Pons (tissue), 1 donor: ENCODE data around the gene FYCO1.

Source experiments
- DNase-seq: peaks from one replicate; pipeline ENCODE4 v3.0.0-alpha.2; 2016; ENCODE audit warnings: low spot score

FYCO1 gene

DNA sequence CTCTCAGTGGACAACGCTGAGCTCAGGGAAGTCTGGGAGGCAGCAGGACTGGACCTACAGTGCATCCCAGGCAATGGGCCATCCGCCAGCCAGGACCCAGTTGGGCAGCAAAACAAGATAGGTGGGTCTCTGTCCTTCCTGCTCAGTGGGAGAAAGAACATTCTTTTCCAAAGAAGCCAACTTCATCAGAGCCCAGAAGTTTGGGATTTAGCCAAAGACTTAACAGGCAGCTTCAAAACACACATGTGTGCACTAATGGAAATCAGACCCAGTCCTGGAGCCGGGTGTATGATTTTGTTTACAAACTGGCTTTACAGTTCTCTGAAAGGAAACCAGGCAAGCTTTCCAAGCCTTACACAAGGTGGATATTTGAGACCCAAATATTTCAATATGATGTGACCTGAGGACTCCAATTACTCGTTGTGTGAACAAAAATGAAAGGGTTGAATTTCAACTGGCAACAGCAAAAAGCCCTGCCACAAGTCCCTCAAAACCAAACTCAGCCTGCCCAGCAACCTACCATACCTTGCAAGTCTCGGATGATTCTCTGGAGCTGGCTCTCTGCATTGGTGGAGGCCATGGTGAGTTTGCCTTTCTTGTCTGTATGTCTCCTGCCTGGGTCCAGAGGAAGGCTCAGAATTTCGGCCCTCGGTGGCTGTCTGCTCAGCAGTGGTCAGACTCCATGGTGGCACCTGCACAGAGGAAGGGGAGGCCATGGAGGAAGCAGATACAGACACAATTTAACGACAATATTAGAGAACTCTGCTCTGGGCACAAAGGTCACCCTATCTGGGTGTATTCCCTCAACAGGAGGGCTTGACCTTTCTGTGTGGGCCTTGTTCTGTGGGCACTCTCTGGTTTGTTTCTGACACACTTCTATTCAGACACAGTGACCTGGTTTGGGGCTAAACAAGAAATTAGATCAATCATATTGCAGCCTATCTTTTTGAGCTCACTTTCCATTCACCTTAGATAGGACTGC is 11.0 kb downstream of the FYCO1 start:
- DNase-seq = no peak

DNA sequence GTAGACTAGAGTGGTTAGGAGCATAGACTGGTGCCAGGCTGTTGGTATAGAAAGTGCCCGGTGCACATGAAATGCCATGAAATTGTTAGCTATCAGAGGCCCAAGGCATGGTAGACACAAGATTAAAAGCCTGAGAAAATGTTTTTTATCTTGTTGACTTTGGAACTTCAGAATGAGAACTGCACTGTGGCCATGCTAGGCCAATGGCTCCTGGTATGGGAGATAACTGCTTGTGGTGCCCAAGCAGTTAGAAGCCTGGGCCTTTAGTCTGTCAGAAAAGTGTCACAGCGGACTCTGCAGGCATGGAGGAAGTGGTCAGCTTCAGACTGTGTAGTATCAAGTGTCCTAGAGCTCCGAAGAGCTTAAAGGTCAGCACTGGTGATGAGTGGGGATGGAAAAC is 11.9 kb downstream of the FYCO1 start:
- no peak for DNase-seq

DNA sequence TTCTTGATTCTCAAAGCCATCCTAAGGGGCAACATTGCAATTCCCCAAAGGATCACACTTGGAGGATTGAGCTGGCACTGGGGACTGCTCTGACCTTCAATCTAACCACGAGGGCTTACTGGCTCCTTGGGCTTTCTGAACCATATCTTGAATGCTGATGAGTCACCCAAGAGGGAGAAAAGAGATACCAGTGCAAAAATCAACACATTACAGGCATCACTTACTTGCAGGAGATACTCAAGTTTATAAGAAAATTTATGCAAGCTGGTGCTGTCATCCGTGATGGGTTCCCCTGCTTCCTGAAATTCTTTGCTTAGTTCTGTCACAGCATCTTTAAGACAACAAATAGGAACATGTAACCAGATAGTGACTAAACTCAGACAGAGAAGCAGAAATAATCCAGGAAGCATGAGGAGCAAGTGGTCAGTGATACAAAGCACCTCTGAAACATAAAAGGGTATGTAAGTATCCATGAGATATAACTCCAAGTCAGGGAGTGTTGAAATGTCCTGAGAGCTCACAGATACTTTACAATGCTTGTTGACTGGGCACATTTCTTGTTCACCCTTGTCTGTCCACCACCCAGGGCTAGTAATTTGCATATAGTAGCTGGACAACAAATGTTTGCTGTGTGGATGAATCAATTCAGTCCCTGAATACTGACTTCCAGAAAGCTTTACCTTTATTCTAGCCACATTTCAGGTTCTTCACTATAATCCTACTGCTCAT is 14.1 kb downstream of the FYCO1 start:
- DNase-seq = no peak

DNA sequence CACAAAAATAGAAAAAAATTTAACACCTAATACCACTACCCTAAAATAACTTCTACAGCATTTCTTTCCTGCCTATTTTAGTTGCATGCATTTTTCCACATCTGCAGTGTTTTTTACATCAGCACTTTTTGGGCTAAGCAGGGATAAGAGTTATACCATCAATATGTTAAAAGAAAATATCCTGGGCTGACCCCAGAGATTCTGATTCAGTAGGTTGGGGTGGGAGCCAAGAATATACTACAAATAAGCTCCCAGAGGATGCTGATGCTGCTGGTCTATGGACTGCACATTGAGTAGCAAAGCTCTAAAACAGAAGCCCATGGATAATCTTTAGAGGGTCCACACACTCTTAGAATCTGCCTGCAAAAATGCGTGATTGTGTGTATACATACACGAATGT is 14.8 kb downstream of the FYCO1 start:
- no peak for DNase-seq

DNA sequence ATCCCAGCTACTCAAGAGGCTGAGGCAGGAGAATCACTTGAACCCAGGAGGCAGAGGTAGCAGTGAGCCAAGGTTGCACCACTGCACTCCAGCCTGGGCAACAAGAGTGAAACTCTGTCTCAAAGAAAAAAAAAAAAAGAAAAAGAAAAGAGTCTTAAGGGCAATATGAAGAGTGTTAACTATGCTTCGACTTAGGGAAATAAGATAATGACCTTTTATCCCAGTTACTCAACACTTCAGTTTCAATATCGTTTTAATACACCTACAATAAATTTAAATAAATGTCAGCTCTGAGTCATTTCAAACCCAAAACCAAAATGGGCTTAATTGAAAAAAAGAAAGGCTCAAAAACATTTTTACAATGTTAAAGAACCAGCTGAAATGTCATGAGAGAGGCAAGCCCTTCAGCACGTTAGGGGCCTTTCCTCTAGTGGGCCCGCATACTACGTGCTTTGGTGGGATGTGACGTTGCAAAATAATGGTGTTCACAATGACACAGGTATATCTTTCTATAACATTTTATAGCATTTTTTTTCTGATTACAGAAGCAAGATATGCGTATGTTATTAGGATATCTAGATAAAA is 15.3 kb downstream of the FYCO1 start:
- no peak for DNase-seq

DNA sequence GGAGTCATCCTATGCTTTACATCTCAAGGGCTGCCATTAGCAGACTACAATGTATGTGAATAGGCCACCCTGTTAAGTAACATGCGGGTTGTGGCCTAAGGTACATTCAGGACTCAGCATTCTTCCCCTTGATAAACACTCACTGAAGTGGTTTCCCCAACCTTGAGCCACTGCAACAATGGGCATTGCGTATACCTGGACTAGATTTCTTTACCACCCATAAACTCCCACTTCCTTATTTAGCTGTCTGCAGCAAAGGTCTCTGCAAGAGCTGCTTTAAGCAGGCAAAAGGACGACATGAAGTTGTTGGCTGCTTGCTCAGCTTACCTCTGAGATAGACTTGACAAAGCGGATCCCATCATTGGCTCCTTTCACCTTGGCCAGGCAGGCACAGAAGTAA is 16.2 kb downstream of the FYCO1 start:
- DNase-seq = no peak

DNA sequence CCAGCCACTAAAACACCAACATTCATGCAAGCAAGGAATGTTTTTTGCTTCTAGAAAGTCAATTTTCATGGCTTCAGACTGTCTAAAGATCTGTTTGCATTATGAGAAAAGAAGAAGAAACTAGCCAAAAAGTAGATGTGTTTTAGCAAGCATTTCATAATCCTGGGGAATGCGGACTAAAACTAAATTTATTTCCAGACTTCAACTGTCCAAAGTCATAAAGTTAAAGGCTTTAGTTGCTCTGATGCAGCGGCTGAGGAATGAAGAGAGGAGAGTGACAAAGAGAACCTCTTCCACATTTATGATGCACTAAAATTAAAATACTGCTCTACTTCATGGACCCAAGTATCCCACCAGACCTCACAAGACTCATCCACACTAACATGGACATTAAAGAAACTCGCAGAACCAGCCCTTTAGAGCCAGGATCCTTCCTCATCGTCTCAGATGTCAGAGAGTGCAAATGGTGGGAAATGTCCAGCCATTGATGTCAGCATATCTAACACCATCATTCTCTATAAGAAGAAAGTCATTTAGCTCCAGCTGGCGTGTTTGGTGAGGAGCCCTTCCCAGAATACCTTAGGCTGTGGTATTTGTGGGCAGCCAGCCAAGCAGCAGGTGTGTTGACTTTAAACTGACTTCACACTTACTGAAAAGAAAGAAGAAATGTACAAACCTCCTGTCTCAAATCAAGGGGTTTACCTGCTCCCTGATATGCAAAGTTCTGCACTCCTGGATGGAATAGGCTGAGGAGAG is 17.4 kb downstream of the FYCO1 start:
- no peak for DNase-seq

DNA sequence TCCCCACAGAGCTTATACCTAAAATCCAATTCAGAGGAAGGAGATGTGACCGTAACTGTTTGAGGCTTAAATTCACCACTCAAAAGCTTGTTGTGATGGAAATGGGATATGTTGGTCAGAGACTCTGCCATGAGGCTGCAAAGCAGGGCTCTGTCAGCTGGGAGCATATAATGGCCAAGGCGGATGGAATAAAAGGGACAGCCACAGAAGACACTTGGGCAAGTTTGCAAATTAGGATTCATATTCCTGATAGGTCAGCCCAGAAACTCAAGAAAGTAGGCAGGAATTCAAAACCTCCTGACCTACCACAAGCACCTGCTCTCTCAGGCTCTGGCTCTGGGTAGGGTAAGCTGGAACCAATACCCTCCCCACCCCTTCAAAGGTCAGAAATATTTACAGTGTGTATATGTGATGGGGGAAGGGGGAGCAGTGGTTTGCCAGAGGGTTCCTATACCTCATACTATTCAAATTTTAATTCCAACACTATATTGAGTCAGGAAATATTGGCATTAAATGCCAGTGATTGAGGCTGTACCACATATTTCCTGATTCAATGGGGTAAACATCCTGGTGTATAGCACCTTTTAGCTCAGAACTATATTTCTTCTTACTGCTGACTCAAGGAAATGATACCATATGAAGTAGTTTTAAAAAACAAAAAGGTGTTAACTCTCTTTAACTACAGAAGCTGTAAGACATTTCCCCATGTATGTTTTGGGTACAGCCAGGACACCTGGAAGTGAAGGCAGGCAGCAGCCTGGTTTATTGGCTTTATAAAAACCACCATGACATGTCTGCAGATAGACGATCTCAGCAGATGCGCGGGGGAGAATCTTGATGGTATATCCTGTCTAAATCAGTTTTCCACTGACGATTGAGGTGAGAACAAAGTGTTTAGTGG is 19.2 kb downstream of the FYCO1 start:
- no peak for DNase-seq

DNA sequence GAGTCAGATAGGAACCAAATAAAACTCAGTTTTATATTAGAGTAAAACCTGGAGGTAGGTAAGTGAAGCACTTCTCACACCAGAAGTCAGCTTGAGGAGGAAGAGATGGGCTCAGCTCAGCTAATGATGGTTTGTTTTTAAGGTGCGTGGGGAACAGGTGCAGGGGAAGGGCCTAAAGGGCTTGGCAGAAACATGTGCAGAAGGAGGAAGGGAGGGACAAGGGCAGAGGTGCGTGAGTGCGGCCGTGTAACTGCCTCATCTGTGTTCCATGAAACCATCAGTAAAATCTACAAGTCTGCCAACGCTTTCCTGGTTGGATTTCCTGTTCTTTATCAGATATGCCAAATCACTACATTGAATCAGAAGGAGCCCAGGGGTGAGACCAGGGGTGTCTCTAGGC is 19.9 kb downstream of the FYCO1 start:
- no peak for DNase-seq

DNA sequence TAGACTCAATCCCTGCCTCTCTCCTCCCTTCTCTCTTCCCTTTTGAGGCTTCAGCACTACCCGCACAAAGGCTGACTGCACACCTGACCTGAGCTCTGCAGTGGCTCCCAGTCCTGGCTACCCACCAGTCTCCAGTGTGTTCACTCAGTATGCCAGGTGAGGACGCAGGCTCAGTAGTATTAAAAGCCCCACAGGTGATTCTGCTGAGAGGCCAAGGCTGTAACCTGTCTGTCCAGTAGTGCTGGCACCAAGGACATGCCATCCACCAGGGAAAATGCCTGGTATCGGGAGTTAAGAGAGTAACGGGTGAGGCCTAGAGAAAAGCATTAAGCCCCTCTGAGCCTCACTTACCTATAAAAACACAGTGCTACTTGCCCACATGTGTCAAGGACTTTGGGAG is 20.9 kb downstream of the FYCO1 start:
- no peak for DNase-seq

DNA sequence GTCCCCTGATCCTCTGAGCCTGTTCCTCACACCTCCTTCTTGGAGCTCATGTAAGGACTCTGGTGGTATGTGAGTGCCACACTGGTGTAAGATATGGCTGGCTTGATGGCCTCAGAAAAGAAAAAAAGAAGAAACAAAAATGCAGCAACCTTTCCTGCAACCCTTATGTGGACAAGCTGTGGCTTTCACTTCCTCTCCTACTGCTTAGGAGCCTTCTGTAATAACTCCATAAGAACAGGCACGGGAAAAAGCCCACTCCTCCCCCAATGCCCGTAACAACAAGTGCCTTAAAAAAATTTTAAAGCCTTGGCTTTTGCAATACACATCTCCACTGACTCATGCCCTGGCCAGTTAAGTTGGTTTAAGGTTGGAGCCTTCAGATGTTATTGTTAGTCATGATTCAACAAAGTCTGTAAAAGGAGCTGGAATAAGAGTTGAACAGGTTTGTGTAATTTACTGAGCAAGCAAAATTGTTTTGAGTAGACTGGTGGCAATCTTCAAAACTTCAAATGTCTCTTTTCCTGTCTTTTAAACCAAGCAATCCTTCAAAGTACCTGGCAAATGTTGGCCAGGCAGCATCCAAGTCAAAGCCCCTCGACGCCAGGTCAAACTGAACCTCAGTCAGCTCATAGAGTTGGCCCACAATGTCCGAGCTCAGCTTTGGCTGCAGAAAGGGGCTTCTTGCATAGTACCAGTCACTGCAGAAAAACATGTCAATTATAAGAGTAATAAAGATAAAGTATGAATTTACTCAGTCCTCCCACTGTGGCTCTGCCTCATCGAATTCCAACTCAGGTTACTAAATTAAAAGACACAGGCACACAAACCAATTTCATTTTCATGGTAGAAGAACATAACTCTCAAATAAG is 22.9 kb downstream of the FYCO1 start:
- peak; percentile 47 for DNase-seq

DNA sequence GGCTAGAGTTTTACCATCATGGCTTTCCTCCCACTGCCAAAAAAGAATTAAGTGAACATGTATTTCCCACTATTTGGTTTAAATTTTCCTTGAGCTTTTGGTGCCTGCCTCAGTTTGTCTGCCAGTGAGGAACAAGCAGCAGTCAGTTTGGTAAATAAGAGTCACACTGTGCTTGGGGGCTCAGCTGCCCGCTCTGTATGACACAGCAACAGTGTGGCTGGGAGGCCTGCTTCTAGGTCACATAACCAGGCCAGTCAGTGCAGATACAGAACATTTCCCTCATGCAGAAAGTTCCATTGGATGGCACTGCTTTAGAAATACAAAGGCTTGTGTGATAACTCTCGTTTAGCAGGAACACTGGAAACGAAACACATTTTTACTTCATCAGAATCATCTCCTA is 25.7 kb downstream of the FYCO1 start:
- DNase-seq = no peak

DNA sequence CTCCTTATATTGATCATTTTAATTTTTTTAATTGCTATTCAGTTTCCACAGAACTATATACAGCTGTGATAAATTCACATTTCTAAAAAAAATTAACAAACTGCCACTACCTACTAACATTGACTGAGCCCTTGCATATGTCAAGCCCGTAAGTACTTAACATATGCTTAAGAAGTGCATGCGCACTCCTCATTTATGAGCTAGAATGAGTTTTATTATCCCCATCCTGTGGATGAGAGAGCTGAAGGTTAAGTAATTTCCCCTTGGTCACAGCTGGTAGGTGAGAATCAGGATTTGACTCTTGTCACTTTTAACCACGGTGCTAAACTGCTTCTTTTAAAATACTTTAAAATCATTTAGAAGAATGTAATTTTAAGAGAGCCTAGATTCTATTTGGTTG is 26.5 kb downstream of the FYCO1 start:
- no peak for DNase-seq

DNA sequence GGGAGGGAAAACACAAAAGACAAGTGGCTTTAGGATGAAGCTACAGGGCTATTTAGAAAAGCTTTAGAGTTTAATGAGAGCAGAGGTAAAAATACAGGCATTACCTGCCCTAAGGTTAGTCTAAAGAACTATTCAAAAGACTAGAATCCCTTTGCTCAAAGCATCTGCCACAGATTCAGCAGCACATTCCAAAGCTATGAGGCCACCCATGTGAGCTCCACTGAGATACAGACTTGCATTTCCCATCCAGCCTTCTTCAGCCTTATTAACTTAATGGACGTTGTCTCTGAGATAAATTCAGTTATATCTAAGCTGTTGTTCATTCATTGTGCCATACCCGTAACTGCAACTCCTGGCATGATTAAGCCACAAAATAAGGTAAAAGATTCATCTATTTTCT is 26.9 kb downstream of the FYCO1 start:
- DNase-seq = no peak

DNA sequence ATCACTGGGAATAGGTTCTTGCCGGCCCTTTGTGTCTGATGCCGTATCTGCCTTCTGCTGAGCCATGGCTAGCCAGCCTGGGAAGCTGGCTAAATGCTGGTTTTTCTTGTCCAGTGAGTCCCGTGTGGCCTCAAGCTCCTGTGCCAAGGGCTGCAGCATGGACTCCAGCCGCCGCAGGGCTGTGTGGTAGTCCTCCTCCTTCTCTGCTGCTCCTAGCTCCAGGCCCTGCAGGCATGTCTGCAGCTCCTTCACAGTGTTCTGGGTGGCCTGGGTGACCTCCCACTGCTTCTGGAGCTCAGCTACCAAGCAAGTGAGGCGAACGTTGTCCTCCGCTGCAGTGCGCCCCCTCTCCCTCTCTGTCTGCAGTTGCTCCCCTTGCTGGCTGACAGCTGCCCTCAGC is 27.5 kb downstream of the FYCO1 start:
- DNase-seq = no peak

DNA sequence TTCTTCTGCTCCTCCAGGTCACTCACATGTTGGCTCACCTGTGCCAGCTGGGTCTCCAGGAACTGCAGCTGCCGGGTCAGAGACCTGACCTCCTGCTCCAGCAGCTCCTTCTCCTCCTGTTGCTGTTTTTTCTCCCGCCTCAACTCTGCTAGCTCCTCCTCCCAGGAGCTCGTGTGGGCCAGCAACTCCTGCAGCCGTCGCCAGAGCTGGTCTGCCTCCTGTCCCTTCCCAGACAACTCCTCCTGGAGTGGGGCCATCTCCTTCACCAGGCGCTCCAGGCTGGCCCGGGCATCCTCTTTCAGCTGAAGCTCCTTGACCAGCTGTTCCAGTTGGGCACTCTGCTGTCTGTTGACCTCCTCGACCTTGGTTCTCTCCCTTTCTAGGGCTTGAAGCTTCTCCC is 27.9 kb downstream of the FYCO1 start:
- DNase-seq = no peak

DNA sequence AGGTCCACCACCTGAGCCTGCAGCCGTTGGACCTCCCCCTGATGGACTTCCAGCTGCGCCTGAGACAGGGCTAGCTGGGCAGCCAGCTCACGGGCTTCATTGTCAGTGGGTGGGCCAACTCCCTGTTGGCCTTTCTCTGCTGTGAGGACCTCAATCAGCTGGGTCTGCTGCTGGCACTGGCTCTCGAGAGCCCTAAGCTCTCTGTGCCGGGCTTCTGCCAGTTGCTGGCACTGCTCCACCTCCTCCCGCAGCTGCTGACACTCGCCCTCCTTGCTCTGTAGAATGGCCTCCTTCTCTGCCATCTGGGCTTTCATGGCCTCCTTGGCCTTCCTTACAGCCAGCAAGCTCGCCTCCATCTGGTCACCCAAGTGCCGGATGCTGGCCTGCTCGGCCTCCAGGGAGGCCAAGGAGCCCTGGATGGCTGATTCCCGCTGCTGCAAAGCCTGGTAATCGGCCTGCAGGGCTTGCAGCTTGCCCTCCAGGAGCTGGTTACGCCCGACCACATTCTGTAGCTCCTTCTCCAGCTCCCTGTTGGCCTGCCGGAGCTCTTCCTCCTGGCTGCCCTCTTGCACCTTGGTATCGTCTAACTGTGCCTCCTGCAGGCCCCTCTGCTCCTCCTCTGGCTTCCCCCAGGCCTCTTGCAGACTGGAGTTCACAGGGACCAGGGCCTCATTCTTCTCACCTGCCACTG is 28.5 kb downstream of the FYCO1 start:
- peak; percentile 76 for DNase-seq

DNA sequence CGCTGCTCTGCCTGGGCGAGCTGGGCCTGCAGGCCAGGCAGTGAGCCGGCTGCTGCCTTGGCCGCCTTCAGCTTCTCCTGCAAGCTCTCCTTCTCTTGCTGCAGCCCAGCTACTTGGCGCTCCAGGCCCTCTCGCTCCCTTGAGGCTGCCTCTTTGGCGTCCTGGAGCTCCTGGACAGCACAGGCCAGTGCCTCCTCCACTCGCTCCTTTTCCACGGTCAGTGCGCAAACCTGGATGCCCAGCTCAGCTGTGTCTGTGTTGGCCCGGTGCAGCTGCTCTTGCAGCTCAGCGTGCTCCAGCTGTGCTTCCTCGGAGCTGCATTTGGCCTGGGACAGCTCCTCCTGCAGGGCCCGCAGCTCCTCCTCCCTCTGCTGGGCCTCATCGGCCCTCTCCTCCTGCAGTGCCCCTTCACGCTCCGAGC is 29.2 kb downstream of the FYCO1 start:
- no peak for DNase-seq

DNA sequence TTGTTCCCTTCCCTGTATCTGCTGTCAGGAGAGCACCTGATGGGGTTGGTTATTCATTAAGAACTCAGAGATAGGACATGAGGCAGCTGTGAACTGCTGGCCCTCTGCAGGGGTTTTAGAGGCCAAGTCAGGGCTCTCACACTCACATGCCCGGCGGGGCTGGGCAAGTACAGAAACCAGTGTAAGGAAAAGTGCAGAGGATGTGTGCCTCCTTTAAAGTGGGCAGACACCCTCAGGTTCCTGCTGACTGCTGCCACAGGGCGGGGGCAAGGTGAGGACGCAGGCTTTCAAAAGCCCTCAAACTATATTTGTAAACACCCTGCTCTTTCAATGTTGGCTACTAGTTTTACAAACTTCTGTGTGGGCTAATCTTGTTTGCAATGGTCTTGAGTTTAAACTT is 30.0 kb downstream of the FYCO1 start:
- DNase-seq = no peak

DNA sequence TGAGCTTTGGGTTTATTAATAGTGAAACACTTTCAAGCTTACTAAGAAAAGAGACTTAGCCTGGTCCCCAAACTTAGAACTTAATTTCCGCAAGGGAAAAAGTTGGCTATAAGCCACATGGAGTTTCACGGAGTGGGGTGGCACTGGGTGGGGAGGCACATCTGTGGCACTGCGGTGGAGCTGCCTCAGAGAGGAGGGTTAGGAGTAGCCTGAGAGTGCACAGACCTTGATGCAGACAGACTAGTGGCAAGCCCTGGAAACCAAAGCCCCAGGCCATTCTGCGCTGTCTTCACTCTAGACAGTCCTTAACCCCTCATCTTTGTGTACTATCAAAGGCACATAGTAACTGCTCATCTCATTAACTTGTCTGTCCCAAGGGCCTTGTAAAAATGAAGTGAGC is 30.4 kb downstream of the FYCO1 start:
- DNase-seq = no peak
